NCI-H2196 (cell line): ENCODE measurements around the gene TRIM16.
A peak's percentile ranks its signal among the peaks of the same experiment; 100 is the strongest.
"Not testable (repeated sequence)": the region's sequence is repeated elsewhere in the genome, so short reads cannot be mapped to it uniquely, and the experiment has no call there.

Source experiments
- DNase-seq: peaks from one replicate; lab custom pipeline; 2025; ENCODE audit not compliant: unreplicated experiment; lab: John Stamatoyannopoulos, UW

The TRIM16 gene

DNA sequence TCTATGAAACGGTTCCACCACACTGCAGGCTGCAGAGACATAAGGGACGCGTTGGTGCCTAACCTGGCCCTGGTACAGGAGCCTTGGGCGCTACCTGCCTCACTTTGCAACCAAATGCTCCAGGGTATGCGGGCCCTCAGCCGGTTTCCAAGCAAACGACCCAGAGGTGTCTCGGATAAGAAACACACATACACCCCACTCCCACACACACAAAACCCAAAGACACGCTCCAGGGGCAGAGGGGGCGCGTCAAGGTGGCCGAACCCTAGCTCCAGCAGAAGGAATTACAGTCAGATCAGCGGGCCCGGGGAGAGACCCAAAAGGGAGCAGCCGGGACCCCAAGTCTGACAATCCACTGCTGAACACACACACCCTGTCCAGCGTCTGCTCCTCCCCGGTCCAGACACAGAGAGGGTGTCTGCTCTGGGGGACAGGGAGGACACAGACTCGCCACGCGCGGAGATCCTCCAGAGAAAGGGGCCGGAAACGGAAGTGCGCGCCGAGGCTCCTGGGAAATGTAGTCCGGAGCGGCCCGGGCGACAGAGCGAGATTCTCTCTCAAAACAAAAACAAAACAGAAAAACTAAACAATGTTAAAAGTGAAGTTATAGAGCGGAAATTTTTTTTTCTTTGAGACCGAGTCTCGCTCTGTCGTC is at the start of gene TRIM16:
Gene TRIM16, minus strand, starts transcription at position 488 of the 655 bp plus-strand sequence. CDS start 32,702 bp downstream, outside the sequence.
- peak; percentile 28 for DNase-seq

DNA sequence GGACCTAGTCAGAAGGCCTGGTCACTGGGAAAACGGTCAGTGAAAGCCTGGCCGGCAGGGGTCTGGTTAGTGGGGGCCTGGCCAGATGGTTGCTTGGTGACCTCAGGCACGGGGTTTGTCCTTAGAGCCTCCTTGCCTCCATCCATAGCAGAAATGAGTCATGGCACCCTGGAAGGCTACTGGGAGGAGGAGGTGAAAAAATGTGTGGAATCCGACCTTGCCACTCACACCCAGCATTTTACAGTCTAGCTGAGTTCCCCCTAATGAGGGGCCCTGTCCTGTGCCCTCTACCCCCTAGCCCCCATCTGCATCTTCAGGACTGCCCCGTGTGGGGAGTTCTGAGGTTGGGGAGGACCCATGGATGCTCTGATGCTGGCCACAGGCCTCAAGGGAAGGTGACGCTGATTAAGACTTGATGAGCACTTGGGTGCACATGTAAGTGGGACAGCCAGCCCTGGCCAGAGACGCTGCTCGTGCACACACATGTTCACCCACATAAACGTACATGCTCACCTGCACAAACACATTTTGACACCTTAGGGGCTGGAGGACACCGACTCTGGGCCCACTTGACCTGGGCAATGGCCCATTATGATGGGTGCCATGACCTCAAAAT is 49.2 kb upstream of the TRIM16 start:
- not testable (repeated sequence) for DNase-seq

DNA sequence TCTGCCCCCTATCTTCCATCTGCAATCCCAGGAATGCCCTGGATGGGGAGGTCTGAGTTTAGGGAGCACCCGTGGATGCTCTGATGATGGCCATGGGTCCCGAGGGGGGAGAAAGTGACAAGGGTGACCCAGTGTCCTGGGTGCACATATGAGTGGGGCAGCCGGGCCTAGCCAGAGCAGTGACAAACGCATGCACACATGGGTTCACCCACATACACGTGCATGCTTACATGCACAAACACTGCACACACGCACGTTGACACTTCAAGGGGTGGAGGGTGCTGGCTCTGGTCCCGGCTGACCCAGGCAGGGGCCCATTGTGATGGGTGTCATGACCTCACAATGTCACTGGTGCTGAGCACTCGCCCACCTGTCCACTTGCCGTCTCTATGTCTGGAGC is 47.8 kb upstream of the TRIM16 start, which contains the start of gene TBC1D26:
Gene TBC1D26, plus strand, starts transcription at position 384 of the 400 bp plus-strand sequence. CDS start 3,066 bp downstream, outside the sequence.
- not testable (repeated sequence) for DNase-seq

DNA sequence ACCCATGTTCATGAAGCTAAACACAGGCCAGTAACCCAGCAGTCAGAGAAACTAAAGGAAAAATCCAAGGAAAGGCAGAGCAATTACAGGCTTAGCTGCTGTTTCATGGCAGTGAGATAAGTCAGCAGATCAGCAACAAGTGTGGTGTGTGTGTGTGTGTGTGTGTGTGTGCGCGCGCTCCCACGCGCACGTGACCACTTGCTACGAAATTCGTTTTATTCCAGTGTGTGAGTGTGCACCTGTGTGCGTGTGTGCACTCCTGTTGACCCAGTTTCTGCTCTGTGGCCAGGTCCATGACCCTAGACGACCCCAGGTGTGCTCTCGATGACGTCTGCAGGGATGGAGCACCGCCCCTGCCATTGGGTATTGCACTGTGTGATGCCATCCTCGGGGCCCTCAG is 46.4 kb upstream of the TRIM16 start:
- not testable (repeated sequence) for DNase-seq

DNA sequence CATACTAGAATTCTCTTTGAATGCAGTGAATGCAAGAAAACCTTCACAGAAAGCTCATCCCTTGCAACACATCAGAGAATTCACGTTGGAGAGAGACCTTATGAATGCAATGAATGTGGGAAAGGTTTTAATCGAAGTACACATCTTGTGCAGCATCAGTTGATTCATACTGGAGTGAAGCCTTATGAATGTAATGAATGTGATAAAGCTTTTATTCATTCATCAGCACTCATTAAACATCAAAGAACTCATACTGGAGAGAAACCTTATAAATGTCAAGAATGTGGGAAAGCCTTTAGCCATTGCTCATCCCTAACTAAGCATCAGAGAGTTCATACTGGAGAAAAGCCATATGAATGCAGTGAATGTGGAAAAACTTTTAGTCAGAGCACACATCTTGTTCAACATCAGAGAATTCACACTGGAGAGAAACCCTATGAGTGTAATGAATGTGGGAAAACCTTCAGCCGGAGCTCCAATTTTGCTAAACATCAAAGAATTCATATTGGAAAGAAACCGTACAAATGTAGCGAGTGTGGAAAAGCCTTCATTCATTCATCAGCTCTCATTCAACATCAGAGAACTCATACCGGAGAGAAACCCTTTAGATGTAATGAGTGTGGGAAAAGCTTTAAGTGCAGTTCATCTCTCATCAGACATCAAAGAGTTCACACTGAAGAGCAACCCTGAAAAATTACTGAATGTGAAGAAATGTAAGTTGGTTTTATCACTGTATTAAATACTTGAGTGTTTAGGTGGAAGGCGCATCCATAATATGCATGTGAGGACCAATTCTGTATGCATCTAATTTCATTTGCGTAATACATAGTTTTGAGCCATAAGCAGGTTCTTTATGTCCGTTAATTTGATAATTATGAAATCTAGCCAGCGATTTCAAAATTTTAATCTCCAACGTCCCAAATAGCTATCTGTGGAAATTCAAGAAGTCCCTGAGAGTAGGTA is 32.8 kb upstream of the TRIM16 start:
- DNase-seq = not testable (repeated sequence)

DNA sequence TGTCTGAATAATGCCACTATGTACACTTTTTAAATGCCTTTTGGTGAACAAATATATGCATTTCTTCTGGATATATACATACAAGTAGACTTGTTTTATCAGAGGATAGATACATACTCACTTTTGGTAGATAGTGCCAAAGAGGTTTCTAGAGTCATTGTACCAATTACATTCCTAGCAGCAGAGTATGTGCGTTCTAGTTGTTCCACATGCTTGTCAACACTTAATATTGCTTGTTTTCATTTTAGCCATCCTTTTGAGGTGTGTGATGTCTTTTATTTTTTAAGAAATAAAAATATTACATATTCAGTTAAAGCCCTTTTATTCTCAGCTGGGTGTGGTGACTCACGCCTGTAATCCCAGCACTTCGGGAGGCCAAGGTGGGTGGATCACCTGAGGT is 24.8 kb upstream of the TRIM16 start:
- not testable (repeated sequence) for DNase-seq

DNA sequence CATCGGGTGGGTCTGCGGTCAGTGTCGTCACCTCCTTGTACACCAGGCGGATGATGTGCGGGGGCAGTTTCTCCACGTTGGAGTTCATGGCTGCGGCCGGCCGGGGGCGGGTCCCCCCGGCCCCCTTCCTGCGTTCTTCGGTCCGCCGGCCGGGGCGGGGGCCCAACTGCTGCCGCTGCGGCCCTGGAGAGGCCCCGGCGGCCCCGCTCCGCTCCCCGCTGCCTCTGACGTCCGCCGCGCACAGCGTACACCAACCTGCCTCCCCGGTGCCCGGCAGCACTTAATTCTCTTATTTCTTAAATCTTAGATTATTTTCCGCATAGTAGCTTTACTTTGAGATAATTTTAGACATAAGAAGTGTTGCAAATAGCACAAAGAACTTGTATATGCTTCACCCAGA is 20.7 kb upstream of the TRIM16 start:
- DNase-seq = not testable (repeated sequence)

DNA sequence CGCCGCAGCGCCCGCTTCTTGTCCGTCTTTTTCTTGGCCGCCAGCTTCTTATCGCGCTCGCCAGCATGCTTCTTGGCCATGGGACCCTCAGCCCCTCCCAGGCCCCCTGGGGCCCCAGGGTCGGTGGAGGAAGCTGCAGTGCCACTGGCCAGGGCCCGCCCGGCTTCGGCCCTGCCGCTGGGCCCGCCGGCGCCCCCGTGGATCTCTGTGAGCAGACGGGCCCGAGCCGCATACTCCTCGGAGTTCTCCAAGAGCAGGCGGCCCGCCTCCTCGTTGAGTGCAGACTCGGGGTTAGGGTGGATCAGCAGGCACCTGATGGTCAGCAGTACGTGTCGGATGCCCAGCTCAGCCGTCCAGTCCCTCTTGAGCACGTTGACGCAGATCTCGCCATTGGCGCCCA is 20.1 kb upstream of the TRIM16 start:
- not testable (repeated sequence) for DNase-seq

DNA sequence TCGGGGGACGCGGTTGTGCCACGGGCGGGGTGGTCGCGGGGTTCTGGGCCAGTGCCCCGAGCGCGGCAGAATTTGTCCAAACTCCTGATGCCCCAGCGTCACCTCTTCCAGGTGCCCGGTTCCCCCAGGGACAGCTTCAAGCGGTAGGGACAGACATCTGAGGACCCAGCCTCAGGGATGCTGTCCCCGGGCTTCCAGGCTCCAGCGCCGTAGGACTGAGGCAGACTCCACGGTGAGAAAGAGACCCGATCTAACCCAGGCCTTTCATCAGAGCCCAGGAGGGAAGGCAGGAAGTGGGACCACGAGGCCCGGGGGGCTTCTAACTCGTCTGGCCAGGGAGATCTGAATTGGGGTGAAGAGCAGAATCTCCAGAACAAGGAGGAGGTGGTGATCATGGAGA is 15.8 kb upstream of the TRIM16 start:
- DNase-seq = not testable (repeated sequence)

DNA sequence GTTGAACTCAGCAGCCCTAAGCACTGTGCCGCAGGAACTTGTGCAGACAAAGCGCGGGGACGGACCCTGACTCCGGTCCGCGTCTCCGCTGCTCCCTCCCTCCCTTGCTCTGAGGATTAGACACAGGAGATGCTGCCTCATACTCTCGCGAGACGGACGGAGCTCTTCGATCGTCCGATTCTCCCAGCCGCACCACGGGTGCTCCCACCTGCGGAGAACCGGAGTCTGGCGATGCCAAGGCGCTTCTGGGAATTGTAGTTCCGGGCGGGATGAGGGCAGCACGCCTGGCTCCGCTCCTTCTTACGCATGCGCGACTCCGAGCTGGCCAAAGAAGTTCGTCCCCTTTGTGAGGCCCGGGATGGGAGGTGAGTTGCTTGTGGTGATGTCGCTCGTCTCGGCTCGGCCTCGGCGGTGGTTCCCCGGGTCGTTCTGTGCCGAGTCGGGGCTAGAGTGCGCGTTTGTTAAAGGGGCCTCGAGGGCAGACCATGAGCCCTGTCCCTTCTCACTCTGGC is 15.4 kb upstream of the TRIM16 start, which contains the start of gene ZNF286A:
Gene ZNF286A, plus strand, starts transcription at position 340 of the 512 bp plus-strand sequence. CDS start 578 bp downstream, outside the sequence.
- peak; percentile 90 for DNase-seq

DNA sequence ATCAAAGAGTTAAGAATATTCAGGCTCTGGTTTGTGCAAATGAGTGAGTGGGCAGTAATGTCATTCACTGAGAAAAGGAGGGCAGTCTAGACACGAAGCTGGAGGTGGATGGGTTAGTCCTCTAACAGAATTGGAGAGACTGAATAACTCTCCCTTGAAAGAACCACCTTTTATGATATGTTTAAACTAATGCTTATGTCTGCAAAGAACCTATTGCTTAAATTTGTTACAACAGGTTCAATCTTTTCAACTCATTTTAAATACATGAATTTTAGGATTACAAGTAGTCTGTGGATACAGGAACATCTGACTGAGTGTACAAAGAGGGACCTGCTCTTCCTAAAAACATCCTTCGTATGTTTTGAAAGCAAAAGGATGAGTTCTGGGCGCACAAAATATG is 14.9 kb upstream of the TRIM16 start:
- DNase-seq = not testable (repeated sequence)

DNA sequence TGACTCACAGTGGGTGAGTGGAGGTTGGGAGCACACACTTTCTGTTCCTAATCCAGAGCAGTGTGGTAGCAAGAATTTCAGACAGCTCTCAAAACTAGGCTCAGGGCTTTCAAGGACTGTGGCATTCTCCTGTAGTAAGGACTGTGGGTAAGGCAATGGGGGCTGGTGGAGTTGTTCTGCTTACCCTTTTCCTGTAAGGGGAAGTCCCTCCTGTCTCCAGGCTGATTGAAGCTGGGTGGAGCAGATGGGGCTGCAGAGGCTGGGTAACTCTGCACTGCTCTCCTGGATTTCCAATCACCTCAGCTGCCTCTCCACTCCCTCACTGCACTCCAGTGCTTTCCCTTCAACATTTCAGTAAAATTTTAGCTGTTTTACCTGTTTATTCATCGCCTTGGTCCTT is 3.4 kb upstream of the TRIM16 start:
- not testable (repeated sequence) for DNase-seq

DNA sequence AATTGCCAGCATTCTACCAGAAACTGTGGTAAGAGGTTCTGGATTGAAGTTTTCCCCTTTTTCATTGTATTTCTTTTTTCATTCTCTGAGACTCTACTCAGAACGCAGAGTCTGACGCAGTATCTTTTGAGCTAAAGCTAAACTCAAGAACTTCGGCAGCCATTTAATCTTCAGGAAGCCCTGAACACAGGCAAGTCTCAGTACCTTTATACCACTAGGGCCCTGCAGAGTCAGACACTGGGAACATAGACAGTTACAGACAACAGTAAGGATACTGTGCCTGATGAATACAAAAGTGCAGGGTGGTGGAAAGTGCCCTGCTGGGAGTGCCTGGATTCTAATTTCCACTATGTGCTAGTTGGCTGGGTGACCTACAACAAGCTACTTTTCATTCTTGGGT is 976 bp downstream of the TRIM16 start:
- not testable (repeated sequence) for DNase-seq

DNA sequence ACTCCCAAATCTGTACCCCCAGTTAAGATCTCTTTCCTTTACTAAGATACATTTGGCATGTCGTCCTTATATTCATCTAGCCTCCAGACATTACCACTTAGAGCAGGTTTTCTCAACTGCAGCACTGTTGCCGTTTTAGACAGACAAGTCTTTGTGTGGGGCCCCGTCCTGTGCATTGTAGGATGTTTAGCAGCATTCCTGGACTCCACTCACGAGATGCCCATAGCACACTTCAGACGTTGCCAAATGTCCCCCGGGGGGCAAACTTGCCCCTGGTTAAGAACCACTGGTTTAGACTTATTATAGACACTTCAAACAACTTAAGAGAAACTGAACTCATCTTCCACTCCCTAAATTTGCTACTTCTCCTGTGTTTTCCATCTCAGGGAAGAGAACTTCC is 8.1 kb downstream of the TRIM16 start:
- not testable (repeated sequence) for DNase-seq

DNA sequence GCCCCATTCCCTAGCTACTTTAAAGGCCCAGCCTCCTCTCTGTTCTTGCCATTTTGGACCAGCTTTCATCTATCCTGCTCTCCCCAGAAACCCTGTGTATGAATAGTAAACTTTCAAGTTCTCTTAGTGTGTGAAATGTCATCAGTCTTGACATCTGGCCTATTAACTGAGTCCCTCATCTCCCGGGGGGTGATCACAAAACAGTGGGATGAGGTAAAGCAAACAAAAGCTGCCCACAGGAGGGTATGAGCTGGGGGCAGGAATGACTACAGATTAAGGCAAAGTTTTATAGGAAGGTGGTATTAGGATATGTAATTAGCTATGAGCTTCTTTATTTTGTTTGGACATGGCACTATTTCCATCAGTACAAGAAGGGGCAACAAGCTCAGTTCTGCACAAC is 9.5 kb downstream of the TRIM16 start:
- DNase-seq = not testable (repeated sequence)

DNA sequence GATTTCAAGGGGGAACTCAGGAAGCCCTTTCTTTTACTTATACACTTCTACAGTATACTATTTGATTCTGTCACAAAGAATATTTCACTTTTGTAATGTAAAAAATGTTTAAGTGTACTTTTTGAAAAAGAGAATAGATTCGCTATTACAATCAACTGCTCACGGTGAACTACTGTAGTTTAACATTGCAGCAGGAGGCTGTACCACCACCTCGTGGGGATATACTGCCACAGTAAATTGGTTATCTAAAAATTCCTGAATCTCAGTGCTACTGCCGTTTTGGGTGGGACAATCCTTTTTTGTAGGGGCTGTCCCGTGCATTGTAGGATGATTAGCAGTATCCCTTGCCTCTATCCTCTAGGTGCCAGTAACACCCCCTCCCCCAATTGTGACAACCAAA is 14.6 kb downstream of the TRIM16 start:
- not testable (repeated sequence) for DNase-seq

DNA sequence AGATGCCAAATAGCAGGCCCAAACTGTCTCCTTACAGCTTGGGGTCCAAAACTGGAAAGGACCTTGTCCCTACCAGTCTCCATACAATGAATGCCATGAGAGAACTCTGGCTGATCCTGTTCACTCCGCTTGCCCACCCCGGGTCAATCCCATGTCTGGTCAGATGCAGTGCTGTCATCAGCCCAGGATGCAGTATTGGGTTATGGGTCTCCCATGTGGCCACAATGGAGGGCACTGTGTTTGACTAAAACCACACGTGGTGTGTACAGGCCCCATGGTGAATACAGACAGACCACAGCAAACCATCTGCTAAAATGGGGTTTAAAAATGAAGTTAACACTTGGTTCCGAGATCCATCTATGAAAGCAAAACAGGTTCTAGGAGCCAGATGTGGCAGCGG is 20.4 kb downstream of the TRIM16 start:
- no peak for DNase-seq

DNA sequence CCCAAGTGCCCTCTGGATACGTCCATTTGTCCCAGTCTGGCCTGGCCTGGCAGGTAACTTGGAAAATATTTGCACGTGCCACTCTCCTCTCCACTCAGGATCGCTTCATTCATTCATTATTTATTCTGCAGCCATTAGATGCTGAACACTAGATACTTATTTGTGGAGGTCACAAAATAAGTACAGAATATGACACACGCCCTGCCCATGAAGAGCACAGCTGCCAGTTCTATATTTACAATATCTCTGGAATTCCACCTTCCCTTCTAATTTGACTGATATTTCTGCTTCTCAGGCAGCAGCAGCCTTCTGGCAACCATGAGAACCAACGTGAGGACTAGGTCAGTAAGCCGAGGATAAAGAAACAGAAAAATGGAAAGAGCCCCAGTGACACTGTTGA is 20.9 kb downstream of the TRIM16 start:
- DNase-seq = no peak

DNA sequence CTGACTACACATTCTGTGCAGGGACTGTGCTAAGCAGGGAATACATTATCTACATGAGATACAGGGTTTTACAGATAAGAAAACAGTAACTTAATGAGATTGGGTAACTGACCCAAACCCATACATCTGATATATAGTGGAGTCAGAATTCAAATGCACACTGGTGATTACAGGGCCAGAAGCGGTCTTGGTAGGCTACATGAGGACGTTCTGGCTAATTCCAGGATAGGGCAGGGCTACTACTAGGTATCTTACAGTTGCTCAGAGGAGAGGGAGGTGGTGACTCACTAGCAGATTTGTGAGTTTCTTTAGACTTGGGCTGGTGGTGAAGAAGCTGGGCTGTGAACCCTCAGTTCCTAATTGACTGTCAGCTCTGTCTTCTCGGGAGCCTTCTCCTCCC is 21.4 kb downstream of the TRIM16 start:
- no peak for DNase-seq

DNA sequence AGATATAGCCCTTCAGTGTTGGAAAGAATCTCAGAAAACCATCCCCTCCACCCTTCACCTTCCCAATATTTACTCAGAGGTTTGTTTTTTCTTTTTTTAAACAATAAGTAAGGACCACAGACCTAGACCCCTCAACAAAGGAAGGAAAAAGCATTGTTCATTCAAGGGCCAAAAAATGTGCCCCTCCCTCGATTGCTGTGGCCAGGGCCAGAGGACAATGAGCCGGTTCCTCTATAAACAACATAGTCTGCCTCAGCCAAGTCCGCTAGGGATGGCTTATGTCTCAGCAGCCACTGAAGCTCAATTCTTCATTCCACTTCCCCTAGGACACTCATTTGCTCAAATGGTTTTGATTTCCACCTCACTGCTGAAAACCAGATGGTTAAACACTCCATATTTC is 24.0 kb downstream of the TRIM16 start:
- no peak for DNase-seq

DNA sequence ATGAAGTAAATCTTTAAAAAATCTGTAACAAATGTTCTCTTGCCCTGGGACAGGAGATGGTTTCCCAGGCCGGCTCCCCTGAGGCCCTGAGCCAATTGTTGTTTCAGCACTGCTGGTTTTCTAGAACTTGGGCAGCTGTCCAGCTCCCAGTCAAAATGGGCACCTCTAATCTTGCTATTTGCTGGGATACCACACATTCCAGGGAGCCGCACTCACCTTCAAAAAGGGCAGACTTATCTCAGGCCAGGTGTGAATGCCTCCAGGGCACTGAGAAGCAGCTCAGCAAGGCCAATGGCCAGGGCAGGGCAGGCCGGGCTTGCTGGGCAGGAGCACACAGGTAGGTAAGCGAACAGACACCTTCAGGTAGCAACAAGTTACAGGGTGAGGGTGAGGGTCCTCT is 24.4 kb downstream of the TRIM16 start:
- no peak for DNase-seq
